Measurements from ENCODE around the gene MTHFD2. TPM values are rescaled to one million over a fixed set of nuclear protein-coding genes. Genes with fewer than 3 reads are reported as not detected.

MTHFD2 gene
- total RNA-seq, 1 donor from 2014 or later: 150 TPM

DNA sequence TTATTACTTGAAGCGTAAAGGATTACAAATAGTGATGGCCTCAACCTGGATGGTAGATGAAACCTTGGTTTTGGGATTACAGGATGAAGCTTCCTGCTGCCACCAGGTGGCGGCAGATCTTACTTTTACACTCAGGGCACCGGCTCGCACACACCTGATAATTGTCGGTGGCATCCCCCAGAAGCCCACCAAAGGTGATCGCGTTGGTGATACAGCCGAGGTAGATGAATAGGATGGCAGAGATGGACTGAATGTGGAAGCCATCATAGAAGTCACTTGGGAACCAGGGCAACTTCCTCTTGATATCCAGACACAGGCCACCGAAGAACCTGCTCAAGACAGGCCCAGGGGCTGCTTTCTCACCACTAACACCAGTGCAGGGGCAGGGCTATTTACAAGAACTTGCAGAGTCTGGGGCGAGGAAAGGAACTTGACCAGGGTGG lies 51.8 kb downstream of the MTHFD2 start:
- intact Hi-C loops (cut with micrococcal nuclease): loop anchor here (1.0 kb wide), 3 partner anchors 85 to 426 kb away; no protein-coding TSS in a partner anchor

DNA sequence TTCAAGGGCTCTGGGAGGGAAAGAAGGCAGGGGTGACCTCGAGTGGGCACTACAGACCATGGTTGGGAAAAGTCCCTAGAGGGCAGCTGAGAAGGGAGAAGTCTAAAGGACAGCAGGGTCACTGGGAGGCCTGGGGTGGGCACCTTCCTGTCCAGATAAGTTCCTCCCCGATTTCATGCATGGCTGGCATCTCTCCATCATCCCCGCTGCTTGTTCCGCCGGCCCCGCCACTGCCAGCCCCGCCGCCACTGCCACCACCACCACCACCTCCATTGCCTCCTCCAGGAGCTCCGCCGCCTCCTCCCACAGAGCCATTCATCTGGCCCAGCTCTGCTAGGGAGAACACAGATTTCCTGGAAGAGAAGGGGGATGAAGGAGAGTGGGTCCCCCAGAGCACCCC lies 53.6 kb downstream of the MTHFD2 start:
- TF ChIP-seq, protein P1, sequence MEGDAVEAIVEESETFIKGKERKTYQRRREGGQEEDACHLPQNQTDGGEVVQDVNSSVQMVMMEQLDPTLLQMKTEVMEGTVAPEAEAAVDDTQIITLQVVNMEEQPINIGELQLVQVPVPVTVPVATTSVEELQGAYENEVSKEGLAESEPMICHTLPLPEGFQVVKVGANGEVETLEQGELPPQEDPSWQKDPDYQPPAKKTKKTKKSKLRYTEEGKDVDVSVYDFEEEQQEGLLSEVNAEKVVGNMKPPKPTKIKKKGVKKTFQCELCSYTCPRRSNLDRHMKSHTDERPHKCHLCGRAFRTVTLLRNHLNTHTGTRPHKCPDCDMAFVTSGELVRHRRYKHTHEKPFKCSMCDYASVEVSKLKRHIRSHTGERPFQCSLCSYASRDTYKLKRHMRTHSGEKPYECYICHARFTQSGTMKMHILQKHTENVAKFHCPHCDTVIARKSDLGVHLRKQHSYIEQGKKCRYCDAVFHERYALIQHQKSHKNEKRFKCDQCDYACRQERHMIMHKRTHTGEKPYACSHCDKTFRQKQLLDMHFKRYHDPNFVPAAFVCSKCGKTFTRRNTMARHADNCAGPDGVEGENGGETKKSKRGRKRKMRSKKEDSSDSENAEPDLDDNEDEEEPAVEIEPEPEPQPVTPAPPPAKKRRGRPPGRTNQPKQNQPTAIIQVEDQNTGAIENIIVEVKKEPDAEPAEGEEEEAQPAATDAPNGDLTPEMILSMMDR (IDR thresholded peaks at IDR 0.05): no peak
- Mint-ChIP-seq H3K4me1 (peaks cover 2% of the 10 kb centered on the region), H3K9me3 (no peaks in the 10 kb centered on the region), H3K27me3 (no peaks in the 10 kb centered on the region), H3K36me3 (ENCODE audit: low read depth) (no peaks in the 10 kb centered on the region), H3K27ac (no peak overlapping the region), H3K4me3 (no peak overlapping the region)
- ChIA-PET CTCF (interaction anchor here (1.4 to 1.6 kb wide), 2 partner anchors 280 to 336 kb away, joined by 3 to 4 read pairs; no protein-coding TSS in a partner anchor), POLR2A (no interaction called here)
- ATAC-seq (ENCODE audit: low read depth): no peak
- intact Hi-C loops (cut with micrococcal nuclease): no loop called here
- DNase-seq: no peak

More for the DNA sequence above, 51.8 kb downstream of the MTHFD2 start:
- Mint-ChIP-seq H3K9me3 (no peaks in the 10 kb centered on the region), H3K27ac (no peak overlapping the region), H3K27me3 (no peaks in the 10 kb centered on the region), H3K4me3 (no peak overlapping the region), H3K36me3 (ENCODE audit: low read depth) (no peaks in the 10 kb centered on the region), H3K4me1 (peaks cover 2% of the 10 kb centered on the region)
- peak; percentile 43 for DNase-seq
- TF ChIP-seq, protein P1 (IDR thresholded peaks at IDR 0.05): no peak
- POLR2A ChIA-PET: interaction anchor here (0.5 to 1.9 kb wide), 7 partner anchors 71 to 1001 kb away, joined by 3 to 4 read pairs (median 3); partner anchors contain the start of genes BOLA3, MOB1A and TLX2
- CTCF ChIA-PET: interaction anchor here (0.6 to 2.9 kb wide), 29 partner anchors 8 to 427 kb away, joined by 3 to 81 read pairs (median 3); partner anchors contain the start of gene STAMBP
- peak; percentile 64 for ATAC-seq (ENCODE audit: low read depth)

DNA sequence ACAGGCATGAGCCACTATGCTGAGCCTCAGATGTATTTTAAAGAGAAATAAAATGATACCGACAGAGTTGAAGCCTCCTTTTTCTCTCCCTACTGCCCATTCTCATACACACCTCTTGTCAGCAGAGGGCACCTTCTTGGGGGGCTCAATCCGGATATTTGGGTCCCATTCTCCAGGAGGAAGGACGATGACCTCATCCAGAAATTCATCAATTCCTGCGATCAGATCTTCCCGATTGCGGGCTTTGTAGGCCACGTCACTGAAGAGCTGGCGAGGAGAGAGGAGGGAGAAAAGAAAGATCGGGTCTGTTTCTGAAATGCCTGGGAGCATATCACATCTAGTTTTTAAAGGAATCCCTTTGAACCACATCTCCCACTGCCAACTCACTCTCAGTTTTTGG lies 54.4 kb downstream of the MTHFD2 start:
- no peak for ATAC-seq (ENCODE audit: low read depth)
- Mint-ChIP-seq H3K27me3 (no peaks in the 10 kb centered on the region), H3K4me3 (no peak overlapping the region), H3K27ac (no peak overlapping the region), H3K36me3 (ENCODE audit: low read depth) (no peaks in the 10 kb centered on the region), H3K9me3 (no peaks in the 10 kb centered on the region), H3K4me1 (peaks cover 2% of the 10 kb centered on the region)
- POLR2A ChIA-PET: no interaction called here
- intact Hi-C loops (cut with micrococcal nuclease): no loop called here
- TF ChIP-seq, protein P1 (IDR thresholded peaks at IDR 0.05): no peak
- no peak for DNase-seq
- CTCF ChIA-PET: interaction anchor here (1.2 kb wide), 1 partner anchor 82 kb away, joined by 6 read pairs; no protein-coding TSS in a partner anchor

GRCh38 chr2:74253306-74253970 lies 55.0 kb downstream of the MTHFD2 start:
- no peak for DNase-seq
- Mint-ChIP-seq H3K36me3 (ENCODE audit: low read depth) (no peaks in the 10 kb centered on the region), H3K27ac (no peak overlapping the region), H3K27me3 (no peaks in the 10 kb centered on the region), H3K4me3 (no peak overlapping the region), H3K9me3 (no peaks in the 10 kb centered on the region), H3K4me1 (peaks cover 2% of the 10 kb centered on the region)
- ATAC-seq (ENCODE audit: low read depth): no peak
- intact Hi-C loops (cut with micrococcal nuclease): no loop called here
- TF ChIP-seq, protein P1 (IDR thresholded peaks at IDR 0.05): no peak
- CTCF ChIA-PET: interaction anchor here (1.2 kb wide), 1 partner anchor 81 kb away, joined by 6 read pairs; no protein-coding TSS in a partner anchor
- POLR2A ChIA-PET: no interaction called here

- intact Hi-C loops (cut with micrococcal nuclease): no loop called here
- Mint-ChIP-seq H3K9me3 (no peaks in the 10 kb centered on the region), H3K4me1 (peaks cover 2% of the 10 kb centered on the region), H3K36me3 (ENCODE audit: low read depth) (no peaks in the 10 kb centered on the region), H3K27me3 (no peaks in the 10 kb centered on the region), H3K27ac (no peak overlapping the region), H3K4me3 (no peak overlapping the region)
- POLR2A ChIA-PET: no interaction called here
- DNase-seq: no peak
- CTCF ChIA-PET: interaction anchor here (1.2 kb wide), 1 partner anchor 81 kb away, joined by 6 read pairs; no protein-coding TSS in a partner anchor
- ATAC-seq (ENCODE audit: low read depth): no peak
- TF ChIP-seq, protein P1 (IDR thresholded peaks at IDR 0.05): no peak
These were observed 55.5 kb downstream of the MTHFD2 start for GRCh38 chr2:74253971-74254310.
